Measurements from ENCODE around the gene ASTN1.

GRCh38 chr1:177172272-177172671 is 7.8 kb upstream of the ASTN1 start:
- TF ChIP-seq USF2 (IDR thresholded peaks at IDR 0.05; ENCODE audit: borderline replicate concordance, low read depth, low read length) (no peak), CTCF (IDR thresholded peaks at IDR 0.05) (no peak), PBX3 (IDR thresholded peaks at IDR 0.05) (no peak)
